ENCODE data around the gene CALML5. TPM values are rescaled to one million over a fixed set of nuclear protein-coding genes. Genes with fewer than 3 reads are reported as not detected.

Gene CALML5
- total and polyA plus RNA-seq, 2 experiments from 2014 or later: not detected

GRCh38 chr10:5498791-5499492, 428 bp downstream of the CALML5 start:
- H3F3A ChIP-seq (ENCODE audit: insufficient read depth): no peaks in the 10 kb centered on the region
- H3K27ac ChIP-seq: no peak overlapping the region
- TF ChIP-seq EZH2phosphoT487 (IDR thresholded peaks at IDR 0.05; ENCODE audit: insufficient read depth, low read depth): no peak
- TF ChIP-seq EZH2 (IDR thresholded peaks at IDR 0.05; ENCODE audit: insufficient read depth, poor library complexity, severe bottlenecking): no peak
- H3K4me2 ChIP-seq (ENCODE audit: unreplicated experiment): no peak overlapping the region
- H3K27me3 ChIP-seq (replicated peaks; ENCODE audit: insufficient read depth): no peaks in the 10 kb centered on the region; the same call in 1 of the 2 replicates
- H3K36me3 ChIP-seq (ENCODE audit: low read depth): no peaks in the 10 kb centered on the region
- no peaks in the 10 kb centered on the region for H3K79me2 ChIP-seq (ENCODE audit: insufficient read depth)
- 90% methylated on average over 55 to 61 of the region's 61 CpGs for WGBS, 2 experiments (ENCODE audit: low coverage in 1 of 2, low lambda C conversion rate in 2 of 2, missing lambda C conversion rate in 2 of 2)
- DNase-seq: no peak
- H3K9me2 ChIP-seq (ENCODE audit: insufficient read depth): no peaks in the 10 kb centered on the region
- in situ Hi-C loops (cut with MboI): no loop called here
- H4K20me1 ChIP-seq (ENCODE audit: insufficient read depth): no peaks in the 10 kb centered on the region
- H3K4me1 ChIP-seq (ENCODE audit: insufficient read depth): no peaks in the 10 kb centered on the region
- no peak overlapping the region for H3K4me3 ChIP-seq
- H3K9me3 ChIP-seq (ENCODE audit: low read depth): no peaks in the 10 kb centered on the region
- H2AFZ ChIP-seq: no peak overlapping the region
- no peak overlapping the region for H3K9ac ChIP-seq

DNA sequence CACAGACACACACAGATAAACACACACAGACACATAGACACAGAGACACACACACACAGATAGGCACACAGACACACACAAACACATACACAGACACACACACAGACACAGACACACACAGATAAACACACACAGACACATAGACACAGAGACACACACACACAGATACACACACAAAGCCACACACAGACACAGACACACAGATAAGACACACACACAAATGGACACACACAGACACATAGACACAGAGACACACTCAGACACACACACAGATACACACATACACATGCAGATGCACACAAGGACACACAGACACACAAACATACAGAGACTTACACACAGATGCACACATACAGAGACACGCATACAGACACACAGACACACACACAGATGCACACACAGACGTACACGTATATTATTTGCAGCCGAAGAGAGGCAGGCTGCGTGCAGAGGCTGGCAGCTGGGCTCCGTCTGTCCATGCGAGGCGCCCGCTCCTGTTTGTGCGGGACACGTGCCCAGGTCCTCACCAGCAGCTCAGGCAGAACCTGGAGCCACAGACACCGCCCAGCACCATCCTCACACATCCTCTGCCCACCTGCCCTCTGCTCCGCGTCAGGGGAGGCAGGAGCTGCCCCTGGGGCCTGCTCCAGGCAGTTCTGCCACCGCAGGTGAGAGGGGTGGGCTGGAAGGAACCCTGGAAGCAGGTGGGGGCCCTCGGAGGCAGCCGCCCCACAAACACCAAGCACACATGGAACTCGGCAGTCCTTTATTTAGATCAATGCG, 1.2 kb downstream of the CALML5 start:
- no peak overlapping the region for H3K4me2 ChIP-seq (ENCODE audit: unreplicated experiment)
- H3K36me3 ChIP-seq (ENCODE audit: low read depth): no peaks in the 10 kb centered on the region
- H3K27me3 ChIP-seq (replicated peaks; ENCODE audit: insufficient read depth): no peaks in the 10 kb centered on the region; the same call in 1 of the 2 replicates
- WGBS, 2 experiments (ENCODE audit: low coverage in 1 of 2, low lambda C conversion rate in 2 of 2, missing lambda C conversion rate in 2 of 2): 76 to 83% methylated on average over 19 of the region's 19 CpGs
- H3K9ac ChIP-seq: no peak overlapping the region
- no peaks in the 10 kb centered on the region for H3K4me1 ChIP-seq (ENCODE audit: insufficient read depth)
- no peaks in the 10 kb centered on the region for H4K20me1 ChIP-seq (ENCODE audit: insufficient read depth)
- H3K9me3 ChIP-seq (ENCODE audit: low read depth): no peaks in the 10 kb centered on the region
- H2AFZ ChIP-seq: no peak overlapping the region
- no peak overlapping the region for H3K4me3 ChIP-seq
- no peaks in the 10 kb centered on the region for H3F3A ChIP-seq (ENCODE audit: insufficient read depth)
- TF ChIP-seq EZH2 (IDR thresholded peaks at IDR 0.05; ENCODE audit: insufficient read depth, poor library complexity, severe bottlenecking) (no peak), EZH2phosphoT487 (IDR thresholded peaks at IDR 0.05; ENCODE audit: insufficient read depth, low read depth) (no peak)
- no peaks in the 10 kb centered on the region for H3K9me2 ChIP-seq (ENCODE audit: insufficient read depth)
- in situ Hi-C loops (cut with MboI): no loop called here
- DNase-seq: no peak
- no peaks in the 10 kb centered on the region for H3K79me2 ChIP-seq (ENCODE audit: insufficient read depth)
- H3K27ac ChIP-seq: no peak overlapping the region

DNA sequence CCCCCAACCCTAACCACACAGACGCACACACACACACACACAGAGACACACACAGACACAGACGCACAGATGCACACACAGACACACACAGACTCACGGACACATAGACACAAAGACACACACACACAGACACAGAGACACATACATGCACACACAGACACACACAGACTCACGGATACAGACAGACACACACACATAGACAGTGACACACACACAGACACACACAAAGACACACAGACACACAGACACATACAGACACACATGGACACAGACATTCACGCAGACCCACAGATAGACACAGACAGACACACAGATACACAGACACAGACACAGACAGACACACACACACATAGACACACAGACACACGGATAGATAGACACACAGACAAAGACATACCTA, 2.1 kb downstream of the CALML5 start:
- no peaks in the 10 kb centered on the region for H3K9me3 ChIP-seq (ENCODE audit: low read depth)
- WGBS, 2 experiments (ENCODE audit: low coverage in 1 of 2, low lambda C conversion rate in 2 of 2, missing lambda C conversion rate in 2 of 2): 66 to 71% methylated on average over 6 of the region's 6 CpGs
- TF ChIP-seq EZH2phosphoT487 (IDR thresholded peaks at IDR 0.05; ENCODE audit: insufficient read depth, low read depth) (no peak), EZH2 (IDR thresholded peaks at IDR 0.05; ENCODE audit: insufficient read depth, poor library complexity, severe bottlenecking) (no peak)
- H3K79me2 ChIP-seq (ENCODE audit: insufficient read depth): no peaks in the 10 kb centered on the region
- no peak overlapping the region for H3K4me2 ChIP-seq (ENCODE audit: unreplicated experiment)
- no peak overlapping the region for H3K4me3 ChIP-seq
- H3K4me1 ChIP-seq (ENCODE audit: insufficient read depth): no peaks in the 10 kb centered on the region
- no peaks in the 10 kb centered on the region; the same call in 1 of the 2 replicates for H3K27me3 ChIP-seq (replicated peaks; ENCODE audit: insufficient read depth)
- no peaks in the 10 kb centered on the region for H3K9me2 ChIP-seq (ENCODE audit: insufficient read depth)
- no peaks in the 10 kb centered on the region for H4K20me1 ChIP-seq (ENCODE audit: insufficient read depth)
- H3K36me3 ChIP-seq (ENCODE audit: low read depth): no peaks in the 10 kb centered on the region
- H2AFZ ChIP-seq: no peak overlapping the region
- no peak overlapping the region for H3K27ac ChIP-seq
- no peak overlapping the region for H3K9ac ChIP-seq
- no peak for DNase-seq
- no peaks in the 10 kb centered on the region for H3F3A ChIP-seq (ENCODE audit: insufficient read depth)
- in situ Hi-C loops (cut with MboI): no loop called here

DNA sequence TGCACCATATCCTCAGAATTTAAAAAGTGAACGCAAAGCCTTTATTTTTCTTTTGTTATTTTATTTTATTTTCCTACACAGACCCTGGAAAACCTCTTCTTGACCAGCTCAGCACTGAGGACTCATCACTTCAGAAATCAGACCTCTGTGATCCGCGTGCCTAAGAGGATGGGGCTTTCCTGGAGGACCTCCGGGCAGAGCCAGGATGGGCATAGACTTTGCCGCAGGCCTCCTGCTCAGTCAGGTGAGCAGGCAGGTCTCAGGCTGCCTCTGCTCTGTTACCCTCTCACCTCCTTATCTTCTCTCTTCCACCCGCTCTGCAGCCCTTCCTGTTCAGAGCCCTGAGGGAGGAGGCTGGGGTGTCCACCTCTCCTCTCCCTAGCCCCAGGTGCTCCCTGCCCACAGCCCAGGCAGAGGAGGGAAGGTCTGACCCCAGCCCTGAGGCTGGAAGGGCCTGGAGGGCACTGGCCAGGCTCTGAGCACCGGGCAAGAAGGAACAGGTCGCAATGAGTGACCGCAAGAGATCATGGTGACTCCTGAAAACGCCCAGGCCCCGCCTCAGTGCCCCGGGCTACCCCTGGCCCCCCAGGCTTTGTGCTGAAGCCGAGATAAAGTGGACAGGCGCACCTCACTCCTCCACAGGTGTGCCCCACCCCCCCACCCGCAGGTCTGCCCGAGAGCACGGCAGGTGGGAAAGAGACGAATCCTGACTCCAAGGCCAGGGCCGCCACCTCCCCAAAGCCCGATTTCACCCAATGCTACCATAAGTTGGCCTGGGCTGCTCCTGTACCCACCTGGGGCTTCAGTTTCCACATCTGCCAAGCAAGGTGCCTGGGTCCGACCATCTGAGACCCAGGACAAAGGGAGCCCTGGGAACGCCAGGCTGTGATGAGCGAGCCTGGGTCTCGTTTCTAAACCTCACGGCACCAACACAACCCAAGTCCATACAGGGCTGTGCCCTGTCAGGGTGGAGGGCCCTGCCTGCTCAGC, 2.8 kb downstream of the CALML5 start:
- no peaks in the 10 kb centered on the region for H3K36me3 ChIP-seq (ENCODE audit: low read depth)
- no peak for DNase-seq
- no peaks in the 10 kb centered on the region for H3K4me1 ChIP-seq (ENCODE audit: insufficient read depth)
- no peak overlapping the region for H2AFZ ChIP-seq
- in situ Hi-C loops (cut with MboI): no loop called here
- H4K20me1 ChIP-seq (ENCODE audit: insufficient read depth): no peaks in the 10 kb centered on the region
- H3K9ac ChIP-seq: no peak overlapping the region
- H3K27me3 ChIP-seq (replicated peaks; ENCODE audit: insufficient read depth): no peaks in the 10 kb centered on the region; the same call in 1 of the 2 replicates
- H3K9me3 ChIP-seq (ENCODE audit: low read depth): no peaks in the 10 kb centered on the region
- no peak overlapping the region for H3K4me2 ChIP-seq (ENCODE audit: unreplicated experiment)
- no peaks in the 10 kb centered on the region for H3F3A ChIP-seq (ENCODE audit: insufficient read depth)
- H3K79me2 ChIP-seq (ENCODE audit: insufficient read depth): no peaks in the 10 kb centered on the region
- 88% methylated on average over 17 to 25 of the region's 25 CpGs for WGBS, 2 experiments (ENCODE audit: low coverage in 1 of 2, low lambda C conversion rate in 2 of 2, missing lambda C conversion rate in 2 of 2)
- H3K27ac ChIP-seq: no peak overlapping the region
- H3K9me2 ChIP-seq (ENCODE audit: insufficient read depth): no peaks in the 10 kb centered on the region
- TF ChIP-seq EZH2 (IDR thresholded peaks at IDR 0.05; ENCODE audit: insufficient read depth, poor library complexity, severe bottlenecking) (no peak), EZH2phosphoT487 (IDR thresholded peaks at IDR 0.05; ENCODE audit: insufficient read depth, low read depth) (no peak)
- no peak overlapping the region for H3K4me3 ChIP-seq
